Hepatocyte (in vitro differentiated cells): ENCODE data around the gene GJC2. TPM values are rescaled to one million over a fixed set of nuclear protein-coding genes. Genes with fewer than 3 reads are reported as not detected.

Source experiments
- DNase-seq: peaks from one replicate; pipeline ENCODE4 v3.0.0-alpha.2; 2016; ENCODE audit warnings: low spot score
- H2AFZ ChIP-seq: fragments of 200-600 bp; sonication (generic); 2 replicates; pipeline ENCODE4 v1.6.0; 2016; ENCODE audit warnings: antibody characterized with exemption, mild to moderate bottlenecking
- H3K27ac ChIP-seq: fragments of 200-600 bp; sonication (generic); 2 replicates; pipeline ENCODE4 v1.5.1; 2016; ENCODE audit warnings: mild to moderate bottlenecking
- H3K27me3 ChIP-seq: fragments of 200-600 bp; sonication (generic); 2 replicates; pipeline ENCODE4 v1.6.1; 2016
- H3K36me3 ChIP-seq: fragments of 200-600 bp; sonication (generic); replicated peaks from 2 replicates; pipeline ENCODE4 v1.5.1; 2016; ENCODE audit warnings: low read depth; ENCODE audit not compliant: insufficient read depth
- H3K4me1 ChIP-seq: fragments of 200-600 bp; sonication (generic); 2 replicates; pipeline ENCODE4 v1.5.1; 2016; ENCODE audit warnings: mild to moderate bottlenecking, moderate library complexity; ENCODE audit not compliant: insufficient read depth
- H3K4me2 ChIP-seq: fragments of 200-600 bp; sonication (generic); 2 replicates; pipeline ENCODE4 v1.6.0; 2016
- H3K4me3 ChIP-seq: fragments of 200-600 bp; sonication (generic); 2 replicates; pipeline ENCODE4 v1.5.1; 2016; ENCODE audit warnings: mild to moderate bottlenecking
- H3K79me2 ChIP-seq: fragments of 200-600 bp; sonication (generic); 2 replicates; pipeline ENCODE4 v1.6.0; 2017; ENCODE audit warnings: mild to moderate bottlenecking
- H3K9me2 ChIP-seq: fragments of 200-600 bp; sonication (generic); replicated peaks from 2 replicates; pipeline ENCODE4 v1.6.0; 2017; ENCODE audit warnings: mild to moderate bottlenecking; ENCODE audit not compliant: insufficient read depth
- H3K9me3 ChIP-seq: fragments of 200-600 bp; sonication (generic); 2 replicates; pipeline ENCODE4 v1.5.1; 2016; ENCODE audit warnings: low read depth, mild to moderate bottlenecking
- H4K20me1 ChIP-seq: fragments of 200-600 bp; sonication (generic); 2 replicates; pipeline ENCODE4 v1.6.0; 2016; ENCODE audit warnings: mild to moderate bottlenecking; ENCODE audit not compliant: insufficient read depth, poor library complexity, severe bottlenecking
- CTCF ChIP-seq: fragments of 200-600 bp; sonication (generic); IDR thresholded peaks from 2 replicates; pipeline ENCODE4 v1.5.1; 2016; ENCODE audit warnings: antibody characterized with exemption, mild to moderate bottlenecking; ENCODE audit not compliant: poor library complexity
- EZH2 ChIP-seq: fragments of 200-600 bp; sonication (generic); IDR thresholded peaks from 2 replicates; pipeline ENCODE4 v1.6.1; 2016; ENCODE audit warnings: antibody characterized with exemption, mild to moderate bottlenecking, borderline replicate concordance
- EZH2phosphoT487 ChIP-seq: fragments of 200-600 bp; sonication (generic); IDR thresholded peaks from one replicate; pipeline ENCODE4 v1.6.1; 2018; ENCODE audit warnings: antibody characterized with exemption, mild to moderate bottlenecking, low read depth, moderate library complexity; ENCODE audit not compliant: unreplicated experiment, severe bottlenecking
- WGBS: methylation state at CpG from one replicate; pipeline ENCODE4 v1.1.6; 2016; ENCODE audit warnings: low lambda C conversion rate; ENCODE audit errors: missing lambda C conversion rate; 5-methylcytosine and 5-hydroxymethylcytosine counted together
- polyA plus RNA-seq: library from polyadenylated mRNA; unstranded; fragments of >200 nt; fragmentation: Nextera tagmentation; extraction: Ambion mirVana; gene quantifications from 2 replicates; pipeline ENCODE4 v1.2.1, GENCODE V29; 2016
- total RNA-seq: library from RNA; depleted of rRNA; stranded (reverse); fragments of >200 nt; gene quantifications from 2 replicates; pipeline ENCODE4 v1.2.3, GENCODE V29; 2014

GJC2 gene
- total RNA-seq (0.80 and 1.6 TPM in 2 replicates), polyA plus RNA-seq (0.40 and 0.63 TPM in 2 replicates)

GRCh38 chr1:228149406-228150119, at the start of gene GJC2:
TSS of gene GJC2 (plus strand) at chr1:228149930. CDS start at chr1:228157759, 7,829 bp downstream.
- 53% methylated on average over 9 of the region's 17 CpGs for whole genome bisulfite sequencing
- H3K36me3 ChIP-seq: no peaks in the 10 kb centered on the region
- no peak within 1 kb of the TSS for H3K4me3 ChIP-seq
- TF ChIP-seq EZH2 (no peak), CTCF (no peak), EZH2phosphoT487 (no peak)
- peak within 1 kb of the TSS; percentile 91 for H3K27ac ChIP-seq
- H3K4me2 ChIP-seq: peak within 1 kb of the TSS; percentile 62
- no peaks in the 10 kb centered on the region for H3K9me3 ChIP-seq
- H3K79me2 ChIP-seq: peaks cover 23% of the 10 kb centered on the region
- H3K9me2 ChIP-seq: no peaks in the 10 kb centered on the region
- DNase-seq: peak; percentile 43
- H3K27me3 ChIP-seq: no peaks in the 10 kb centered on the region
- H4K20me1 ChIP-seq: peaks cover 22% of the 10 kb centered on the region
- H3K4me1 ChIP-seq: peaks cover 31% of the 10 kb centered on the region
- no peak within 1 kb of the TSS for H2AFZ ChIP-seq

GRCh38 chr1:228100822-228101613, 48.7 kb upstream of the GJC2 start:
- no peaks in the 10 kb centered on the region for H3K36me3 ChIP-seq
- no peaks in the 10 kb centered on the region for H3K9me3 ChIP-seq
- no peak for TF ChIP-seq EZH2phosphoT487
- no peak for TF ChIP-seq EZH2
- TF ChIP-seq CTCF: no peak
- H3K4me3 ChIP-seq: no peak overlapping the region
- peaks cover 60% of the 10 kb centered on the region for H3K79me2 ChIP-seq
- no peaks in the 10 kb centered on the region for H3K9me2 ChIP-seq
- peak overlapping the region; percentile 99 for H3K4me2 ChIP-seq
- DNase-seq: no peak
- H3K27ac ChIP-seq: no peak overlapping the region
- H2AFZ ChIP-seq: no peak overlapping the region
- no peaks in the 10 kb centered on the region for H3K27me3 ChIP-seq
- WGBS: 89% methylated on average over 12 of the region's 12 CpGs
- H3K4me1 ChIP-seq: peaks cover 9% of the 10 kb centered on the region
- H4K20me1 ChIP-seq: peaks cover 59% of the 10 kb centered on the region

DNA sequence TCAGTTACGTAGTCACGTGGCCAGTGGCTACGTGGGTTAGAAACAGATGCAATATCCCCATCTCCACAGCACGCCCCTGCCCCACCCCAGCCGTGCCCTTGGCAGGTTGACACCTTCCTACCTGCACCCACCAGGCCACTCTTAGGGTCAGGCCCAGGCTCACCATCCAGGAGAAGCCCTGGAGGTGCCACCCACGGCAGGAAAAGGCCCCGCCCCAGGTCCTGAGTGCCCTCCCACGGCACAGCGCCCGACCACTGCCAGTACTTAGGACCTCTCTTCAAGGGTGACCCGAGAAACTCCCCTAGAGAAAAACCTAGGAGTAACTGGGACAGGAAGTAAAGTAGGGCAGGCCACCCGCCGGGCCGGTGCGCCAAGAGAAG, 48.1 kb upstream of the GJC2 start:
- Histone ChIP-seq H3K79me2 (peaks cover 54% of the 10 kb centered on the region), H3K27ac (peak overlapping the region; percentile 93)

More for the DNA sequence above, 48.1 kb upstream of the GJC2 start:
- Histone ChIP-seq H3K4me1 (peaks cover 9% of the 10 kb centered on the region), H3K9me3 (no peaks in the 10 kb centered on the region), H4K20me1 (peaks cover 53% of the 10 kb centered on the region), H3K4me2 (peak overlapping the region; percentile 99), H3K27me3 (no peaks in the 10 kb centered on the region), H3K9me2 (no peaks in the 10 kb centered on the region), H3K36me3 (no peaks in the 10 kb centered on the region), H2AFZ (no peak overlapping the region), H3K4me3 (peak overlapping the region; percentile 91)
- no peak for DNase-seq
- TF ChIP-seq EZH2 (no peak), CTCF (no peak), EZH2phosphoT487 (no peak)
- WGBS: 72% methylated on average over 15 of the region's 15 CpGs
